ENCODE measurements around the gene VSTM1.

- TF ChIP-seq REST (tag by site-specific recombination; IDR thresholded peaks at IDR 0.05) (no peak), CTCF (tag by site-specific recombination; IDR thresholded peaks at IDR 0.05) (no peak), ZBTB11 (tag by site-specific recombination; conservative IDR thresholded peaks at IDR 0.05; ENCODE audit: low read depth) (no peak), ZNF473 (tag by site-specific recombination; IDR thresholded peaks at IDR 0.05) (no peak), PBX3 (CRISPR knock-in tag; IDR thresholded peaks at IDR 0.05) (no peak), ZNF274 (IDR thresholded peaks at IDR 0.05; ENCODE audit: low read length) (no peak), ZNF274 (tag by site-specific recombination; IDR thresholded peaks at IDR 0.05; ENCODE audit: borderline replicate concordance) (no peak), ZBTB44 (tag by site-specific recombination; IDR thresholded peaks at IDR 0.05) (no peak), HOXA7 (CRISPR knock-in tag; IDR thresholded peaks at IDR 0.05; ENCODE audit: borderline replicate concordance) (no peak), ATF2 (tag by site-specific recombination; IDR thresholded peaks at IDR 0.05; ENCODE audit: low read depth) (no peak), ZNF692 (tag by site-specific recombination; IDR thresholded peaks at IDR 0.05) (no peak), ZSCAN23 (tag by site-specific recombination; IDR thresholded peaks at IDR 0.05) (no peak), PATZ1 (tag by site-specific recombination; IDR thresholded peaks at IDR 0.05) (no peak), ZBTB20 (tag by site-specific recombination; IDR thresholded peaks at IDR 0.05) (no peak)
These were observed 41.8 kb downstream of the VSTM1 start for GRCh38 chr19:54021932-54022331.
